ENCODE results near the gene PITPNM3.

Gene PITPNM3

GRCh38 chr17:6542577-6542976 lies 13.8 kb downstream of the PITPNM3 start:
- DNase-seq (ENCODE audit: low spot score): no peak
- no peak for TF ChIP-seq CTCF (IDR thresholded peaks at IDR 0.05; ENCODE audit: borderline replicate concordance, control extremely low read depth, extremely low read depth, insufficient read depth, missing control alignments)
- in situ Hi-C loops (cut with MboI; ENCODE audit: low sequenced_read_pairs, unreplicated experiment): no loop called here

GRCh38 chr17:6541886-6542285 lies 14.5 kb downstream of the PITPNM3 start:
- in situ Hi-C loops (cut with MboI; ENCODE audit: low sequenced_read_pairs, unreplicated experiment): no loop called here
- DNase-seq (ENCODE audit: low spot score): no peak
- TF ChIP-seq CTCF (IDR thresholded peaks at IDR 0.05; ENCODE audit: borderline replicate concordance, control extremely low read depth, extremely low read depth, insufficient read depth, missing control alignments): no peak

GRCh38 chr17:6539871-6540270 lies 16.5 kb downstream of the PITPNM3 start:
- no peak for TF ChIP-seq CTCF (IDR thresholded peaks at IDR 0.05; ENCODE audit: borderline replicate concordance, control extremely low read depth, extremely low read depth, insufficient read depth, missing control alignments)
- in situ Hi-C loops (cut with MboI; ENCODE audit: low sequenced_read_pairs, unreplicated experiment): no loop called here
- no peak for DNase-seq (ENCODE audit: low spot score)

GRCh38 chr17:6536566-6537065 lies 19.7 kb downstream of the PITPNM3 start:
- TF ChIP-seq CTCF (IDR thresholded peaks at IDR 0.05; ENCODE audit: borderline replicate concordance, control extremely low read depth, extremely low read depth, insufficient read depth, missing control alignments): no peak
- in situ Hi-C loops (cut with MboI; ENCODE audit: low sequenced_read_pairs, unreplicated experiment): no loop called here
- DNase-seq (ENCODE audit: low spot score): no peak

GRCh38 chr17:6536053-6536452 lies 20.3 kb downstream of the PITPNM3 start:
- in situ Hi-C loops (cut with MboI; ENCODE audit: low sequenced_read_pairs, unreplicated experiment): no loop called here
- TF ChIP-seq CTCF (IDR thresholded peaks at IDR 0.05; ENCODE audit: borderline replicate concordance, control extremely low read depth, extremely low read depth, insufficient read depth, missing control alignments): no peak
- no peak for DNase-seq (ENCODE audit: low spot score)

GRCh38 chr17:6534846-6535514 lies 21.4 kb downstream of the PITPNM3 start:
- no peak for DNase-seq (ENCODE audit: low spot score)
- in situ Hi-C loops (cut with MboI; ENCODE audit: low sequenced_read_pairs, unreplicated experiment): no loop called here
- no peak for TF ChIP-seq CTCF (IDR thresholded peaks at IDR 0.05; ENCODE audit: borderline replicate concordance, control extremely low read depth, extremely low read depth, insufficient read depth, missing control alignments)
